Activated T-cell treated with anti-CD3 and anti-CD28 coated beads for 24 hours (primary cell): ENCODE measurements around the gene PKNOX2.

Experiments
- DNase-seq: peaks from one replicate; pipeline ENCODE4 v3.0.0-alpha.2; 2020; ENCODE audit warnings: low read depth

PKNOX2 gene

GRCh38 chr11:125364121-125364826 lies 199.7 kb downstream of the PKNOX2 start:
- no peak for DNase-seq

GRCh38 chr11:125365196-125365931 lies 200.8 kb downstream of the PKNOX2 start:
- no peak for DNase-seq

GRCh38 chr11:125367710-125368109 lies 203.2 kb downstream of the PKNOX2 start:
- no peak for DNase-seq

DNA sequence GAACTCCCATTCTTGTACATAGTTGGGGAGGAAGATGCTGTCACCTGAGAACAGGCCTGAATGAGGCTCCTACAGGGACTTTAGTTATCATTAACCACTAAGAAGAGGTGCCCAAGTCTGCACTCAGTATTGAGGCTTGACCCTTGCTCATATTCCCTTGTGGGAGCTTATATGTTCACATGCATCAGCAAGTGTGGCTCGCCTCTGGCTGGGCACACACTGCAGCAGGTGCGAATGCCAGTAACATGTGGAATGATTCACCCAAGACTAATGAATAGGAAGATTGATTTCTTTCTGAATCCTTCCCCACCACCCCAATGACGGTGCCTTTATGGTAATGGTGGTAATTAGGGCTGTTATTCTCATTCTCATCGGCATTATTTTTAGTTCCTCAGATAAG lies 204.2 kb downstream of the PKNOX2 start:
- no peak for DNase-seq

- DNase-seq: no peak
Observed at GRCh38 chr11:125369808-125370207, 205.3 kb downstream of the PKNOX2 start.

DNA sequence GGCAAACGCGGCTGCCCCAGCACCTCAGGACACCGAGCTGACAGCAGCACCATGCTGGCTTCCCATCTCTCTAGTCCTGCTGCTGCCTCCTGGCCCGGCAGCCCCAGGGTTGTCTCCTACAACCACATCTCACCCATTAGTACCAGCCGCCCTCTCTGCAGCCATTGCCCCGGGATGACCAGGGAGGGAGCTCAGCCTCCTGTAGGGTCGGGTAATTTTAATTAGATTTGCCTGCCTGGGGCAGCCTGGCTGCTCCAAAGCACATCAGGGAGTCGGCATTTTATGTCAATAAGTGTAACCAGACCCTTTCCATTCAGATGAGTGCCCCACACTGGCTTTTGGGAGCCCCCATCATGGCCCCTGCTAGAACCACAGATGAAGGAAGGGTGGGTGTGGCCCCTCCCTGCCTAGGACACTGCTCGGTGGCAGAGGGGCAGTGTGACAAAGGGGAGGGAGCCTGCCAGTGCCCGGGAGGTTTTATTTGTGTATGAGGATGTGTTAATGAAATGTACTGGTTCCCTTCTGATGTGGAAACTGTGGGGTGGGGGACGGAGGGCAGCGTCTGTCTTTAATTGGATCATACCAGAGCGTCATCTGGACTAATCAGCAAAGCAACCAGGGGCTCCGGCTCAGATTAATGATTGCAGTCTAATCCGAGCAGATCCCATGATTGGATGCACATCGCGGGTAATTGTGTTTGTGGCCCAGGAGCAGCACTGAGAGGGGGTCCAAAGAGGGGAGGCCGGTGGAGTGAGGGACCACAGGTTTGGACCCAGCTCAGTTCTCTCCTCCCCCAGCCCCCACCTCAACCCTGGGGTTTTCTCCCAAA lies 206.2 kb downstream of the PKNOX2 start:
- no peak for DNase-seq

- no peak for DNase-seq
Observed at GRCh38 chr11:125371431-125371935, 206.9 kb downstream of the PKNOX2 start.

DNA sequence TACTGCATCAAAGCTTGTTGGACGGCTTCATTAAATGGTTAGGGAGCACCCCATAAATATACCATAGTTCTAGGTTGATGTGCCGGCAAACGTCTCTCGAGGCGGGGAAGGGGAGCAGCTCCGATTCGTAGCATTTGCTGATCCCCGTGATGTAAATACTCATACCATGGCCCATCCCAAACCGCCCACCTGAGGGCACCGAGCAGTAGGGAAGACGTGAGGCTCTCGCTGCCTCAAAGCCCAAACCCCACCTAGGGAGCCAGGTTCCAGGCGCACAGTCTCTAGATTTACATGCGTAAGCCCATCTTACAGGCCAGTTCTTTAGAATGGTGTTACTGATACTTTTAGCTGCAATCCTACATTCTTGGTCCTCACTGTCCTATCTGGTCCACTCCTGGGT lies 207.5 kb downstream of the PKNOX2 start:
- no peak for DNase-seq

DNA sequence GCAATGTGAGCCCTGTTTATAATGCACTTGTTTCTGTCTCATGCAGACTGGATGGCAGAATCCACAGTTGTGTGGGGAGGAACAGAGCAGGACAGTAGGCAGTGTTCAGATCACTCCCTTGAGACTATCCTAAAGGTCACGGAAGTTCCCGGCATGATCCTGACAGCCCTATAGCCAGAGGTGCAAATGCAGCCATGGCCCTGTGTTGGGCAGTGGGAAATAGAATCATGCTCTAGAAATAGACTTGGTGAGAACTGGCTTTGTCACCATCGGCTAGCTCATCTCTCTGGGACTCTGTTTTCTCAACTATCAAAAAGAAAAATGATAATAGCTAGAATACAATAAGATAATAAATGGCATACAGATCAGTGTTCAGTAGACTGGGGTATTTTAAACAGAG lies 208.4 kb downstream of the PKNOX2 start:
- no peak for DNase-seq

- DNase-seq: no peak
Observed at GRCh38 chr11:125373426-125374391, 209.2 kb downstream of the PKNOX2 start.

GRCh38 chr11:125374398-125374797 lies 209.8 kb downstream of the PKNOX2 start:
- DNase-seq: no peak

DNA sequence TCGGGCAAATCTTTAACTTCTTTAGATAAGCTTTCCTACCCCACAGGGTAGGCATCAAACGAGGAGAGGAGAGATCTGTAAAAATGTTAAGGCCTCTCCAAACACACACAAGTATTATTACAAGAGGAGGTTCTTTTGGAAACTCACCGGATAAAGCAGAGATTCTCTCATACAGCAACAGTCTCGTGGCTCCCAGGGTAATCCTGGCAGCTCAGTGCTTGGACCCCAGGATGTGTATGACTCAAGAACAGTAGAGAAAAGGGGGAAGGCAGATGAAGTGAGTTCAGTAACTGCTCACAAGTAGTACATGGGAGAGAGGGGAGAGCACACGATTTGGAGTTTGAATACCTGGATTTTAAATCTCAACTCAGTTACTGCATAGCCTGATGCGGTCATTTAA lies 210.6 kb downstream of the PKNOX2 start:
- no peak for DNase-seq

DNA sequence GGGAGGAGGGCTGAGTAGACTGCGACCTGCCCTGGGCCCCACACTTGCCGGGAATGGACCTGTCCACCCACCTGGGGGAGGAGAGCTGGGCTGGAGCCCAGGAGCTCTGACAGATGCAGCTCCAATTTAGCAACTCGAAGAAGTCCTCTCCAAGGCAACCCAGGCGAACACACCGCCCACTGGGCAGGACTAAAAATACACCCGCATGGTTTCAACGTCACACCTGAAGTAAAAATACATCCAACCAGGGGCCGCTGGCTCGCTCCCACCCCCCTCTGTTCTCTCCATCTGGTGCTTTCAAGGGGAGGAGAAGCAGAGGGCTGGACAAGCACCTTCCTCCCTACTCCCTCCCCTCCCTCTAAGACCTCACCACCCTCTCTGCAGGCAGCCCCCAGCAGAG lies 211.6 kb downstream of the PKNOX2 start:
- DNase-seq: no peak

DNA sequence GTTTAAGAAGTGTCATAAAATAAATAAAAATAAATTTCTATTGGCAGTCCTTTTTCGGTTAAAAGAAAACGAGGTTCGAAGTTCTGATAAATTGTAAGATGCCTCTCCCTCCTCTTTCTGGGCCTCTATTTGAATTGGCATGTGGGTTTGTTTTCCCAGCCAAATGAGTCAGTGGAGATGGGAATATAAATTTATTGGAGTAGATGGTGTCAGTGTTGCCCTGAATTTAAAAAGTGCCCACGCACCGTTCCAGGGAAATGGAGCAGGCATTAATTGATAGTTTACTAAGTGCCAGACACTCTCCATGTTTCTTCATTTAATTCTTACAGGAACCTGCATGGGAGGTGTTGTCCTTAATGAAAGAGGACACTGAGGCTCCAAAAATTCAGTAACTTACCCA lies 212.3 kb downstream of the PKNOX2 start:
- no peak for DNase-seq

DNA sequence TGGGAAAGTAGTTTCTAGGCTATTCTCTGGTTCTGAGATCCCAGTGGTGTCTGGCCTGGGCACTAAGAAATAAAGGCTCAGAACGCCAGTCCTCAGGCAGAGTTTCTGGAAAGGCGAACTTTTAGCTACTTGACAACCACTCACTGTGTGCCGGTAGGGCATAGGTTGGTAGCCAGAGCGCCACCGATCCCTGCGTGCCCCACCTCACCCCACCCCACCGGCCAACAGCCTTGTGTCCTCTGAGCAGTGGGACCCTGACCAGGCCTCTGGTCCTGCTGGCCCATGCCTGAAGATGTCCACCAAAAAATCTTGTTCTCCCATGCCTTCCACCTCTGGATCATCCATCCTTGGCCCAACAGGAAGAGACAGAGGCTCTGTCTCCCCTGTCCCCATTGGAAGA lies 213.5 kb downstream of the PKNOX2 start:
- no peak for DNase-seq

- DNase-seq: no peak
Observed at GRCh38 chr11:125378571-125378970, 214.0 kb downstream of the PKNOX2 start.

DNA sequence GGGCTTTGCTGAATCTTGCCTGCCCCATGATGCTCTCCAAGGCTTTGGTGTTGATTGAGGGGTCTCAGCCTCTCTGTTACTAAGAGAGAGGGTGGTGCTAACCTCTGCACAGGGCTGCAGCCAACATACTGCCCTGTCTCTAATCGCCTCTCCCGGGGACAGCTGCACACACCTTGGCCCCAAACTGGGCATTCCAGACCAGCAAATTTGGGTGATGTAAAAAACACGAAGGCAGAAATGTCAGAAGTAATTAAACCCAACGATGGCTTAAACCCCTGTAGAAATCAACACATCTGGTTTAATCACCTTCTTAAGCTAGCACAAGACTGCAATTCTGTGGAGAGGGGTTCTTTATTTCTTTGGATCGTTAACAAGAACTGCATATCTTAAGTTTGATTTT lies 215.0 kb downstream of the PKNOX2 start:
- DNase-seq: no peak

DNA sequence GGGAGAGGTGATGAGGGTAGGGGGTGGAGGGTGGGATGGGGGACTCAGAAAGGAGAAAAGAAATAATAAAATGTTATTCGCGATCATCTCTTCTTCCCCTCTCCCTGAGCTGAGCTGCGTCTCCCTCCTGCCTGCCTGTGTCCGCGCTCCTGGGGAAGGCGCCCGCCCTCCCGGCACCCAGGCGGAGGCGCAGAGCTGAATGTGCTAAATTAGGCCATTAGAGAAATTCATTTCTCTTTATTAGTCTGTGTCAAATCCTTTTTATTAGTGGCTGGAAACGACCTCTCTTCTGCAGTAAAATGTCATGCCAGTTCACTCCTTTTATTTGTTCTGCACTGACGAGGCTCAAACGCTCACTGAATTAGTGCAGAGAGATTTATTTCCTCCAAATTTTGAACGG lies 215.4 kb downstream of the PKNOX2 start:
- DNase-seq: no peak

DNA sequence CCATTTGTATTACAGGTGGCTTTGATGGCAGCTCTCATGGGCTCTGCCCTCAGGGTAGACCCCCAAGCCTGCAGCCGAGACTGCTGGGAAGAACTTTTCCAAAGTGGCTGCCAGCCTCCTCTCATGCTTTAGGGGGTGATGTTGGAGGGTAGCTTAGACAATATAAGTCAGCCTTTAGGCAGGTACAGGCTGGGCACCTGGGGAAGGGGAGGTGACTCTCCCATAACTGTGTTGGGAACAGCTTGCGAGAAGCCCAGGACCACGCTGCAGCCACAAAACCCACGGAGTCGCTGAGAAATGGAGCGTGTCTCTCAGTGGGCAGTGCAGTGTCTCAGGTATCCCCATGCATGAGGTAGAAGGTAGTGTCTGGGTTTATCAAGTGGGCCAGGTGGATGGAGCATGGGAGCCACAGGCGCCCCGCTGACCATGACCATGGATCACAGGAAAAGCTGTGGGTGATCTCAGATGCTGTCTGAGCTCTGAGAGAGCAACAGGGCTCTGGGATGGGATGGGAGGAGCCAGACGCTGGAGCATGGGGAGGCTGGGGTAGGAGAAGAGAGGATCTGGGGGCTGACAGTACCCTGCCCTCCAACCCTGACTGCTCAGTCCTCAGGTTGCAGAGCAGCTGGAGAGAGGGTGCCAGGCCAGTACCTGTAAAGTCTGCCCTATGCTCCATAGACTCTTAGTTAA lies 216.3 kb downstream of the PKNOX2 start:
- no peak for DNase-seq

DNA sequence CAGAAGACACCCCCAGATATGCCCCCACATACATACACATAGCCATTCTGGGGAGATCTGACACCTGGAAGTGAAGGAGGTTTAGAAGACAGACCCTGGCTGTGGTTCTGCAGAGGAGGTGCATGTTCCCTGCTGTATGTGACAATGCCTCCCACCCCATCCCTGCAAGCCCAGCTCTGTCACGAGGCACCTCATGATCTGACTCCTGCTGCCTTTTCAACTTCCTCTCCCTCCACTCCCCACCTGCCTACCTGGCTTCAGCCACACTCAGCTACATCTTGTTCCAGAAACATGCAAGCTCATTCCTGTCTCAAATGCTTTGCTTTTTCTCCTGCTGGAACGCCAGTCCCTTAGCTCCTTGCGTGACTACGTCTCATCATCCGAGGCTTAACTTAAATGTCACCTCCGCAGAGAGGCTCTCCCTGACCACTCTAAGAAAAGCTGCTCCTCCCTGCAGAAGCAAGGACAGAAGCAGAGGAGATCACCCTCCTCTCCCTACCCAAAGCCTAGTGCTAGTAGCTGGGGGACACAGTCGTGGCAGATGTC lies 217.0 kb downstream of the PKNOX2 start:
- no peak for DNase-seq
